ENCODE measurements around the gene JAK2. TPM values are rescaled to one million over a fixed set of nuclear protein-coding genes. Genes with fewer than 3 reads are reported as not detected.

JAK2 gene
- total RNA-seq, 1 experiment from 2014 or later: 1.4 TPM

- Mint-ChIP-seq H3K27me3 (ENCODE audit: insufficient read depth, unreplicated experiment) (no peaks in the 10 kb centered on the region), H3K4me3 (ENCODE audit: unreplicated experiment) (no peak overlapping the region), H3K9me3 (ENCODE audit: unreplicated experiment) (no peaks in the 10 kb centered on the region), H3K4me1 (ENCODE audit: low read depth, unreplicated experiment) (no peaks in the 10 kb centered on the region), H3K27ac (ENCODE audit: unreplicated experiment) (no peak overlapping the region), H3K36me3 (ENCODE audit: insufficient read depth, unreplicated experiment) (no peaks in the 10 kb centered on the region)
- no TSS peak for BruUV-seq (replicated peaks)
- ChIA-PET CTCF (no interaction called here), POLR2A (no interaction called here)
- no peak for TF ChIP-seq CTCF (IDR thresholded peaks at IDR 0.05; ENCODE audit: insufficient read depth in 1 of 2, low read depth in 1 of 2, low read length in 1 of 2, severe bottlenecking in 1 of 2, unreplicated experiment in 1 of 2)
- H3K27me3 ChIP-seq (replicated peaks; ENCODE audit: control insufficient read depth, insufficient read depth, low read length): no peaks in the 10 kb centered on the region
- DNase-seq: no peak
- no peak overlapping the region for H3K4me3 ChIP-seq (ENCODE audit: low read depth, low read length)
- H3K4me1 ChIP-seq: no peaks in the 10 kb centered on the region
- intact Hi-C loops (cut with micrococcal nuclease; ENCODE audit: unreplicated experiment): no loop called here
- no peaks in the 10 kb centered on the region for H3K36me3 ChIP-seq (ENCODE audit: control insufficient read depth, insufficient read depth, low read length)
- H3K9me3 ChIP-seq: no peaks in the 10 kb centered on the region
Measured at GRCh38 chr9:4997196-4997595, 12.1 kb downstream of the JAK2 start.

GRCh38 chr9:4997631-4998030, 12.6 kb downstream of the JAK2 start:
- no peak for TF ChIP-seq CTCF (IDR thresholded peaks at IDR 0.05; ENCODE audit: insufficient read depth in 1 of 2, low read depth in 1 of 2, low read length in 1 of 2, severe bottlenecking in 1 of 2, unreplicated experiment in 1 of 2)
- H3K36me3 ChIP-seq (ENCODE audit: control insufficient read depth, insufficient read depth, low read length): no peaks in the 10 kb centered on the region
- H3K27ac Mint-ChIP-seq (ENCODE audit: unreplicated experiment): no peak overlapping the region
- H3K4me3 Mint-ChIP-seq (ENCODE audit: unreplicated experiment): no peak overlapping the region
- intact Hi-C loops (cut with micrococcal nuclease; ENCODE audit: unreplicated experiment): no loop called here
- no TSS peak for BruUV-seq (replicated peaks)
- H3K36me3 Mint-ChIP-seq (ENCODE audit: insufficient read depth, unreplicated experiment): no peaks in the 10 kb centered on the region
- H3K4me3 ChIP-seq (ENCODE audit: low read depth, low read length): no peak overlapping the region
- no peaks in the 10 kb centered on the region for H3K27me3 ChIP-seq (replicated peaks; ENCODE audit: control insufficient read depth, insufficient read depth, low read length)
- no peak for DNase-seq
- ChIA-PET CTCF (no interaction called here), POLR2A (no interaction called here)
- H3K4me1 Mint-ChIP-seq (ENCODE audit: low read depth, unreplicated experiment): no peaks in the 10 kb centered on the region
- no peaks in the 10 kb centered on the region for H3K9me3 Mint-ChIP-seq (ENCODE audit: unreplicated experiment)
- no peaks in the 10 kb centered on the region for H3K4me1 ChIP-seq
- no peaks in the 10 kb centered on the region for H3K27me3 Mint-ChIP-seq (ENCODE audit: insufficient read depth, unreplicated experiment)
- no peaks in the 10 kb centered on the region for H3K9me3 ChIP-seq

- intact Hi-C loops (cut with micrococcal nuclease; ENCODE audit: unreplicated experiment): no loop called here
Measured at GRCh38 chr9:5002811-5003210, 17.7 kb downstream of the JAK2 start.

More at GRCh38 chr9:5002811-5003210, 17.7 kb downstream of the JAK2 start:
- H3K27ac Mint-ChIP-seq (ENCODE audit: unreplicated experiment): no peak overlapping the region
- Histone ChIP-seq H3K36me3 (ENCODE audit: control insufficient read depth, insufficient read depth, low read length) (no peaks in the 10 kb centered on the region), H3K9me3 (no peaks in the 10 kb centered on the region), H3K4me1 (no peaks in the 10 kb centered on the region), H3K4me3 (ENCODE audit: low read depth, low read length) (no peak overlapping the region), H3K27me3 (replicated peaks; ENCODE audit: control insufficient read depth, insufficient read depth, low read length) (no peaks in the 10 kb centered on the region)
- no TSS peak for BruUV-seq (replicated peaks)
- ChIA-PET CTCF (no interaction called here), POLR2A (no interaction called here)
- no peaks in the 10 kb centered on the region for H3K4me1 Mint-ChIP-seq (ENCODE audit: low read depth, unreplicated experiment)
- no peaks in the 10 kb centered on the region for H3K27me3 Mint-ChIP-seq (ENCODE audit: insufficient read depth, unreplicated experiment)
- no peak overlapping the region for H3K4me3 Mint-ChIP-seq (ENCODE audit: unreplicated experiment)
- no peaks in the 10 kb centered on the region for H3K9me3 Mint-ChIP-seq (ENCODE audit: unreplicated experiment)
- TF ChIP-seq CTCF (IDR thresholded peaks at IDR 0.05; ENCODE audit: insufficient read depth in 1 of 2, low read depth in 1 of 2, low read length in 1 of 2, severe bottlenecking in 1 of 2, unreplicated experiment in 1 of 2): no peak
- DNase-seq: no peak
- H3K36me3 Mint-ChIP-seq (ENCODE audit: insufficient read depth, unreplicated experiment): no peaks in the 10 kb centered on the region

Measured in Caco-2 (cell line).